ENCODE results near the gene FGFR2.
"Not testable (repeated sequence)": the region's sequence is repeated elsewhere in the genome, so short reads cannot be mapped to it uniquely, and the experiment has no call there.

Gene FGFR2

DNA sequence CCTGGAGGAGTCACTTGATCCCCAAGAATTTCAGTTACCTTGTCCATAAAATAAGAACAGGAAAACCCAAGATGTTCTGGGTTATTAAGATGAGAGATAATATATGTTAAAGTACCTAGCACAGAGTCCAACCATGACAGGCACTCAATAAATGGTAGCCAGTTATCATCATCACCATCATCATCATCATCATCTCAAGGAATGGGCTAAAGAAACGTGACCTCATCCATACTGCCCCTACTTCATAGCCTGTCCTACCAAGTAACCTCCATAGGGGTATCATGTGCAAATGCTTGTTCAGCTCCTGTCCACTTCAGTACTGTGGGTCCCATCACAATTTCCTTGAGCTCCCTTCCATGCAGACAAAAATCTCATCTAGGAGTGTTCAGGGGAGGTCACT lies 14.4 kb downstream of the FGFR2 start:
- DNase-seq = no peak

DNA sequence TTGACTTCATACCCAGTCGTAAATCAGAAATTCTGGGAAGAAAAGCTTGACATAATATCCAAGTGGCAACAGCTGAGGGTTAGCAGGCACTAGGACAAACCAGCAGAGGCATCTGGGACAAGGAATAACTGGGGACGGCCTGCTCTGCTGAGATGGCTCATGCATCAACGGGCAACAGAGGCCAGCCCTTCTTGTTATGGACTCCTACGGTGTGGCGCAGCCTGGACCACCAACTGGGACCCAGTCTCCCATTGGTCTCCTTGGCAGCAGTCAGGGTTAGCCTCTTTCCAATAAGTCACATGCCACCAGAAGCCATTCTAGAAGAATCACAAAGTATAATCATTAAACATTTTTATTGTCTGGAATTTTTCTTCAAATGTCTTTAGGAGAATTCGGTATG lies 15.0 kb downstream of the FGFR2 start:
- DNase-seq = no peak

DNA sequence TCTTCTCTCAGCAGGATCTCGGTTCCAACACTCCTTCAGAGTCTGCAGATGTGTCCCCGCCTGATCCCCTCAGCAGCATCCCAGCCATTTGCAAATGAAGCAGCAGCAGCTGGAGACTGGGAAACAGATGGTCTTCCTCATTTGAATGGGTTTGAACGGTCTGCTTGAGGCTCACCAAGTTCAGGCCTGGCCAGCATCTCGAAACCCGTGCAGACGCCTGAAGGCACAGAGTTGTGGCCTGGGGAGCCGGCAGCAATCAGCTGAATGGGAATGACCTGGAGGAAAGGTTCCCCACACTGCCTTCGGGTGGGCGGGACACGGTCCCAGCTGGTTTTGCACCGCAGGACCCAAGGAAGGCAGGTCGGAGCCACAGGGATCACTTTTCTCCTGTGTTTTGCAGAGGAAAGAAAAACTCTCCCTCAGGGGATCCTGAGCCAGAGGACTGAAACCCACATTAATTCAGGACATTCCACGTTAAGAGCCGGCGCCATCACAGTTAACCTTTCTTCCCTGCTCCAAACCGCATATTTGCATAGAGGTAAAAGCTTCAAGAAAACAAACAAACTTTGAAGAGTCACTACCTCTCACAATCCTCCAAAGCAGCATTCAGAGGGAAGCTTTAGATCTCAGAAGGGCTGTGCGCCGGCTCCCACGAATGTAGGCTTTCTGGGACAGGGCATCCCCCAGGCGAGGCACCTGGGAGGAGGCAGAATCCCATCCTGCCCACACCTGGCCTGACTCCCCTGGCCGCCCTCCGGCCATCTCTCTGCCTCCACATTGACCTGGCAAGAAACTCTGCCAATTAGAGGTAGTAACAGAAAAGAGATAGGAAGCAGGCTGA lies 17.7 kb downstream of the FGFR2 start:
- DNase-seq = no peak

GRCh38 chr10:121579656-121580055 lies 18.6 kb downstream of the FGFR2 start:
- DNase-seq = no peak

- DNase-seq = no peak
These were observed 19.3 kb downstream of the FGFR2 start for GRCh38 chr10:121578965-121579364.

GRCh38 chr10:121578298-121578697 lies 19.9 kb downstream of the FGFR2 start:
- DNase-seq = no peak

- no peak for DNase-seq
These were observed 20.7 kb downstream of the FGFR2 start for GRCh38 chr10:121577568-121577967.

- no peak for DNase-seq
These were observed 22.1 kb downstream of the FGFR2 start for GRCh38 chr10:121576139-121576538.

- no peak for DNase-seq
These were observed 23.6 kb downstream of the FGFR2 start for GRCh38 chr10:121574519-121575166.

DNA sequence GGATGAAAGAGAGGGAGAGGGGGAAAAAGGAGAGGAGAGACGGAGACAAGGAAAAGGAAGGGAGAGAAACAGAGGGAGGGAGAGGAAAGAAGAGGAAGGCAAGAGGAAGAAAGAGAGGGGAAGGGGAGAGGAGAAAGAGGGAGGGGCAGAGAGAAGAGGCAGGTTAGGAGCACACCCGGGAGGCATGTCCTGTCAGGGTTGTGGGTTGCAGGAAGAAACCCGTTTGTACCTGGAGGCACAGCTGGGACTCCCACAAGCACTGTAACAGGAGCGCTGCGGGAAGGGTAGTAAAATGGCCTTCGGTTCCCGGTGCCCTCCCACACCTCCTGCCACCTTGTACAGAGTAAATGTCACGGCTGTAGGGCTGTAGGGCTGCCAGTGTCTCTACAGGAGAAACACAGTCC lies 24.7 kb downstream of the FGFR2 start:
- DNase-seq = no peak

GRCh38 chr10:121572859-121573537 lies 25.2 kb downstream of the FGFR2 start:
- no peak for DNase-seq

GRCh38 chr10:121570315-121570714 lies 27.9 kb downstream of the FGFR2 start:
- DNase-seq = no peak

- no peak for DNase-seq
These were observed 30.0 kb downstream of the FGFR2 start for GRCh38 chr10:121568275-121568674.

DNA sequence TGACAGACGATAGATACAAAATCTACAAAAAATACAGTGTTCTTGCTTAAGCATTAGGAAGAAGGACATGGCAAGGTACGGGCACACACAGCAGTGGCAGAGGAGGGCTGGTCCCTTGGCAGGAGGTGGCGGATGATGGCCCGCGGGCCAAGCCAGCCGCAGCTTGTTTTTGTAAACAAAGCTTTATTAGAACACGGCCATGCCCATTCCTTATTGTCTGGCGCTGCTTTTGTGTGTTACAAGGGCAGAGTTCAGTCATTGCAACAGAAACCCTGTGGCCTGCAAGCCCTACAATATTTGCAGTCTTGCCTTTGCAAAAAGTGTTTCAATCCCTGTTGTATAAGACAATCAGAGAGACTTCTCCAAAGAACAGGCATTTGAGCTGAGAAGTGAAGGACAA lies 30.7 kb downstream of the FGFR2 start:
- no peak for DNase-seq

- no peak for DNase-seq
These were observed 31.5 kb downstream of the FGFR2 start for GRCh38 chr10:121566755-121567154.

DNA sequence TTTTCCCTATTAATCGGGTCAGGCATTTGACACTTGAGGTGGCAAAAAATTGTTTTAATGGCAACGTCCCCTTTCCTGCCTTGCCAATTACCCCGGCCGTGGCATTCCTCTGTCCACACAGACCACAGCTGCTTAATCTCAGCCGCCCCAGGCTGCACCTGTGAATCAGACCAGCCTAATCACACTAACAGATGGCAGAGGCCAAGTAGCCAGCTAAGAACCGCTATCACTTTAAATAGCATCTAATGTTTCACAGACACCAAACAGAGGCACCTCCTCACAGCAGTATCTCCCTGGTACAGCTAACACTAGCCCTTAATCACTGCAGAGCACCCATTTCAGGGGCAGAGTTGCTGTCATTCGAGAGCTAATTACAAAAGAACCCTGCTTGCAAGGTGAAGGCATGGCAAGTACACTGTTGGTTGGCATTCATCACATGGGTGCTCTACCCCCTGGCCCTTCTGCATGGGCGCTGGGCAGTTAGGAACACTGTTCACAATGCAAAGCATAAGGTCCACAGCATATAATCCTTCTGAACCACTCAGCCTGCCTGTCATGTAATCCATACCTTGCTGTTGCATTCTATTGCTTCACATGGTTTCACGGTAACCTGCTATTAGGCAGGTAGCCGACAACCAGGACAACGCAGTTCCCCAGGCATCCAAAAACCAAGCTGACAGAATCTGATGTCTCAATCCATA lies 38.8 kb downstream of the FGFR2 start:
- DNase-seq = no peak

GRCh38 chr10:121558238-121558637 lies 40.0 kb downstream of the FGFR2 start:
- DNase-seq = no peak

- DNase-seq = no peak
These were observed 41.2 kb downstream of the FGFR2 start for GRCh38 chr10:121556918-121557573.

DNA sequence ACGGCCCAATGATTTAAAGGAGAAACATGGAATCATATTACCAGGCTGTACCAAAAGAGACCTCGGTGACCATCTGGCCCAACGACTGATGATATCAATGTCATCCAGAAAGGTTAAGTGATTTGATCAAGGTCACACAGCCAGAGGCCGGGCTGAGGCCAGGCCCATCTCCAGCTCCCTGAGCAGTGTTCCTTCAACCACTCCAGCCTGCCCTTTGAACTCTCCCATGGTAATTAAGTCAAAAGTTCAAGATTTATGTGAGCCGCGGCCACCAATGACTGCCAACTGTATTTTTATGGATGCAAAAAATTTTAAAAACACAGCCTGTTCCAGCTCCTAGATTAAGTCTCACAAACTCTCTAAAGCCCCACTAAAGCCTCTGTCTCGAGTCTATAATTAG lies 41.8 kb downstream of the FGFR2 start:
- no peak for DNase-seq

- DNase-seq = not testable (repeated sequence)
These were observed 43.3 kb downstream of the FGFR2 start for GRCh38 chr10:121554916-121555315.

GRCh38 chr10:121553511-121554264 lies 44.6 kb downstream of the FGFR2 start:
- no peak for DNase-seq

GRCh38 chr10:121552746-121553145 lies 45.5 kb downstream of the FGFR2 start:
- no peak for DNase-seq
